C4-2B (cell line): ENCODE results near the gene PIRT.

ENCODE experiments used
- H3K27ac ChIP-seq: fragments of 450-650 bp; 2 replicates; pipeline ENCODE4 v1.5.1; 2017
- ZFX ChIP-seq: fragments of 450-650 bp; IDR thresholded peaks from 2 replicates; pipeline ENCODE4 v1.6.1; 2017
- TF ChIP-seq, protein P1 (sequence below): fragments of 450-650 bp; conservative IDR thresholded peaks from 2 replicates; pipeline ENCODE4 v1.5.1; 2017; ENCODE audit warnings: mild to moderate bottlenecking

The PIRT gene

DNA sequence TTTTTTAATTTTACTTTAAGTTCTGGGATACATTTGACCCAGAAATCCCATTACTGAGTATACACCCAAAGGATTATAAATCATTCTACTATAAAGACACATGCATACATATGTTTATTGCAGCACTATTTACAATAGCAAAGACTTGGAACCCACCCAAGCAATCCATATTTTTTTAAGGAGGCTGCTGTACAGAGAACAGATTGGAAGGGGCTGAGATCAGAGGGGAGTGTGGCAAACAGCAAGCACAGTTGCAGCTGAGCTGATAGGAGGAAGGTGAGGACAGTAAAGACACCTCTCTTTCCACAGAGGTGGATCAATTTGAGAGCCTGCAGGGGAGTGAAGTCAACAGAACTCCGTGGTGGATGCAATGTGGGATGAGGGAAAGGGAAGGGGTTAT is 23.8 kb downstream of the PIRT start:
- H3K27ac ChIP-seq: no peak overlapping the region
- TF ChIP-seq ZFX: no peak
- TF ChIP-seq, protein P1, sequence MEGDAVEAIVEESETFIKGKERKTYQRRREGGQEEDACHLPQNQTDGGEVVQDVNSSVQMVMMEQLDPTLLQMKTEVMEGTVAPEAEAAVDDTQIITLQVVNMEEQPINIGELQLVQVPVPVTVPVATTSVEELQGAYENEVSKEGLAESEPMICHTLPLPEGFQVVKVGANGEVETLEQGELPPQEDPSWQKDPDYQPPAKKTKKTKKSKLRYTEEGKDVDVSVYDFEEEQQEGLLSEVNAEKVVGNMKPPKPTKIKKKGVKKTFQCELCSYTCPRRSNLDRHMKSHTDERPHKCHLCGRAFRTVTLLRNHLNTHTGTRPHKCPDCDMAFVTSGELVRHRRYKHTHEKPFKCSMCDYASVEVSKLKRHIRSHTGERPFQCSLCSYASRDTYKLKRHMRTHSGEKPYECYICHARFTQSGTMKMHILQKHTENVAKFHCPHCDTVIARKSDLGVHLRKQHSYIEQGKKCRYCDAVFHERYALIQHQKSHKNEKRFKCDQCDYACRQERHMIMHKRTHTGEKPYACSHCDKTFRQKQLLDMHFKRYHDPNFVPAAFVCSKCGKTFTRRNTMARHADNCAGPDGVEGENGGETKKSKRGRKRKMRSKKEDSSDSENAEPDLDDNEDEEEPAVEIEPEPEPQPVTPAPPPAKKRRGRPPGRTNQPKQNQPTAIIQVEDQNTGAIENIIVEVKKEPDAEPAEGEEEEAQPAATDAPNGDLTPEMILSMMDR: no peak

DNA sequence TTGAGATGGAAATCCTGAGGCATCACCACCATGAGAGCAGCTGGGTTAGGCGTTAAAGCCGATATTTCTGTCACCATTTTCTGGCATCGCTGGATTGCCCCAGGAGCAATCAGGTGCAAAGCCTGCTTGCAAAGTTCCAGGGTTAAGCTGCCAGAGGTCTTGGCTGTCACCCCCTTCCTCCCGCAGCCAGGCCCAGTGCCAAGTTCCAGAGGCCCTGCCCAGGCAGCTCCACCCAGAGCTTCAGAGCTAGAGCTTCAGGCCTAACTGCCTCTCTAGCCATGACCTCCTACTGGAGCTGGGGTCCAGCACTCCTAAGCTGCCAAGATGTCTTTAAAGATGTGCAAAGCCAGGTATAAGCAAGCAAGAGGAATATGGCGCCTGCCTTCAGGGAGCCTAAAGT is 25.2 kb downstream of the PIRT start:
- TF ChIP-seq ZFX: no peak
- TF ChIP-seq, protein P1: no peak

DNA sequence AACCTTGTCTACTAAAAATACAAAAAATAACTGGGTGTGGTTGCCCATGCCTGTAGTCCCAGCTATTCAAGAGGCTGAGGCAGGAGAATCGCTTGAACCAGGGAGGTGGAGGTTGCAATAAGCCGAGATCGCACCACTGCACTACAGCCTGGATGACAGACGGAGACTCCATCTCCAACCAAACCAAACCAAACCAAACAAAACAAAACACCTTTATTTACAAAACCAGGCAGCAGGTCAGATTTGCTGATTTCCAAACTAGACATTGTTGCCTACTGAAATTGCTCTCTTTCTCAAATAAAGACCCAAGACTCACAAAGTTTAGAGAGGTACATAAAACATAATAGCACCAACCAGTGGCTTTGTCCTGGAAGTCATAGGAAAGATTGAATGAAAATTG is 28.3 kb downstream of the PIRT start:
- TF ChIP-seq, protein P1: no peak
- no peak for TF ChIP-seq ZFX

More for the DNA sequence above, 25.2 kb downstream of the PIRT start:
- H3K27ac ChIP-seq: no peak overlapping the region

DNA sequence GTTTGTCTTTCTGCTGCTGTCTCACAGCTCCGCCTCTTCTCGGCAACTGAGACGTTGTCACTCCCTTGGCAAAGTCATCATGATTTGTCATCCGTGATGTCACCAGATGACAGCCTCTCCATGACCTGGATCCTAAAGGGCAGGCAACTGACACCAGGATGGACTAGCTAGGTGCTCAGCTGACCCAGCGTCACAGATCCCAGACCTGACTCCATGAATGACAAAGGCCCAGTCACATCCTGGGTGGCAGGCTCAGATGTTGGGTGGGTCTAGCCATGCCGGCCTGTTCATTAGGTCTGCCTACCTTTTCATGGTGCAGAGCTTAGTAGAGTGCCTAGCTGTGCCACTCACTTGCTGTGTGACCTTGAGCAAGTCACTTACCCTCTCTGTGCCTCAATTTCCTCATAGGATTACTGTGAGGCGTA is 30.2 kb downstream of the PIRT start:
- no peak for TF ChIP-seq ZFX
- TF ChIP-seq, protein P1: no peak
- no peak overlapping the region for H3K27ac ChIP-seq

More for the DNA sequence above, 28.3 kb downstream of the PIRT start:
- no peak overlapping the region for H3K27ac ChIP-seq

DNA sequence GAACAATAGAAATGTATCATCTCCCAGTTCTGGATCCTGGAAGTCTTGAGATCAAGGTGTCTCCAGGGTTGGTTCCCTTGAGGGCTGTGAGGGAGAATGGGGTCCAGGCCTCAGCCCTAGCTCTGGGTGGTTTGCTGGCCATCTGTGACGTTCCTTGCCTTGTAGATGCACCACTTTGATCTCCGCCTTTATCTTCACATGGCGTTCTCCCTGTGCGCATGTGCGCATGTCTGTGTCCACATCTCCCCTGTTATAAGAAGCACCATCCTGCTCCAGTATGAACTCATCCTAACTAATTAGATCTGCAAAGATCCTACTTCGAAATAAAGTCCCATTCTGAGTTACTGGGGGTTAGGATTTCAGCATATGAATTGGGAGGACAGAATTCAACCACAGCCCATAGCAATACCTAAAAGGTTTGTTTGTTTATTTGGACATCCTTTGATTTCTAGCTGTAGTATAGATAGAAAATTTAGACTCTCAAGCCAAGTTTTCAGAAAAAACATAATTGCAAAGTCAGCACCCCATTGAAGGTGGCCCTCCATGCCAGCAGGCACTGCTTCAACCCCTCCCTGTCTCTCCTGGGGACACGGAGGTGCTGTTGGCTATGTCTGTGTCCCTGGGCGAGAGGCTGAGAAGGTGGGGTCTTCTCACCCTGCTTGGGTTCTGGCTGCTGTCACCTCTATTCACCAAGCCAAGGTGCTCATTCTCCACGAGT is 31.2 kb downstream of the PIRT start:
- H3K27ac ChIP-seq: no peak overlapping the region
- TF ChIP-seq, protein P1: no peak
- no peak for TF ChIP-seq ZFX

DNA sequence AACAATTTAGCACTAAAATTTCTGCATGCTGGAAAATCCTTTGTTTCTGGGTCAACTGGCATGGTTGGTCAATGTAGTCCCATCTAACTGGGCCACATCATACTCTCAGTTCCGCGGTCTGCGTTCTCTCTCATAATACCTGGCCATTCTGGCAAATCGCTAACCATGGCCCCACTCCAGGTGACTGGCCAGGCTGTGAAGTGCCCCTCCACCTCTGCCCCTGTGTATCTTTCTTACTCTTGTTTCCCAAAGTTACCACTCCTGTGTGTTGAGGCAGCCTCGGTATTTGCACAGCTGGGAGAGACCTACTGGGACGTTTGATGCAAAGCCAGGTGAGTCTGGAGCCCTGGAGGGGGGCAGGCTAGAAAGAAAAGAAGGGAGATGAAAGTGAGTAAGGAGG is 32.0 kb downstream of the PIRT start:
- TF ChIP-seq ZFX: no peak
- TF ChIP-seq, protein P1: no peak

DNA sequence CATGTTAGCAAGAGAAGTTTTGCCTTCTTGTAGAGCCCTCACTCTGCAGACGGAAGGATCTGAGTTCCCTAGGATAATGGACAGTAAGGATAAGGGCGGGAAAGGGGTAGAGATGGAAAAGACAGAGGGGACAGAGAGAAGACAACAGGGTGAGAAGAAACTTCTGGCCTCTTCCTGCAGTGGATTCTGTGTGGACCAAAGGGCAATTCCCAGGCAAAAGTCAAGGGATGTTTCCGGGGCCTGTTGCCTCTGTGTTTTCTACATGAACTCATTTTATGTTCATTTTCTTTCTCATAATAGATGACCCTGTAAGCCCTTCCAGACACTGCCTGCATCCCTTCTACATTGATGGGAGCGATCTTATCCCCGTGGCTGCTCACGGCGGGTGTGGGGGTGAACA is 33.3 kb downstream of the PIRT start:
- H3K27ac ChIP-seq: no peak overlapping the region
- TF ChIP-seq, protein P1: no peak
- TF ChIP-seq ZFX: no peak

More for the DNA sequence above, 32.0 kb downstream of the PIRT start:
- no peak overlapping the region for H3K27ac ChIP-seq
